IMR-90 (cell line): ENCODE results near the gene KAT6B. TPM values are rescaled to one million over a fixed set of nuclear protein-coding genes. Genes with fewer than 3 reads are reported as not detected.
A peak's percentile ranks its signal among the peaks of the same experiment; 100 is the strongest.
"Not testable (repeated sequence)": the region's sequence is repeated elsewhere in the genome, so short reads cannot be mapped to it uniquely, and the experiment has no call there.

Experiments
- ATAC-seq: fragments of 200-7000 bp; cut with Tn5 transposase; 2 replicates; pipeline ENCODE4 v1.9.1; 2020; ENCODE audit warnings: low read depth, mild to moderate bottlenecking, moderate library complexity
- BruUV-seq: library from RNA; stranded (reverse); fragments of 400-500 nt; replicated peaks from 2 replicates; lab custom pipeline; 2021; lab: Mats Ljungman, UMichigan
- CTCF ChIA-PET: fragments of 300-600 bp; formaldehyde crosslinking; extraction: SDS; loops from one replicate; lab custom pipeline; 2021; ENCODE audit warnings: antibody characterized with exemption; lab: Yijun Ruan, JAX
- POLR2A ChIA-PET: fragments of 300-600 bp; sonication (Branson Sonifier 250); formaldehyde crosslinking; loops from one replicate; lab custom pipeline; 2022; ENCODE audit warnings: antibody characterized with exemption; ENCODE audit not compliant: unreplicated experiment; lab: Charles Lee
- DNase-seq: peaks from one replicate; pipeline ENCODE4 v3.0.0; 2013
- H2AFZ ChIP-seq: replicated peaks from 2 replicates; pipeline ENCODE3; 2013; ENCODE audit warnings: low read length, mild to moderate bottlenecking; ENCODE audit not compliant: poor library complexity
- H2AK5ac ChIP-seq: 2 replicates; pipeline ENCODE4 v1.6.1; 2013; ENCODE audit warnings: low read depth, low read length, inconsistent platforms
- H2AK9ac ChIP-seq: replicated peaks from 2 replicates; pipeline ENCODE3; 2013; ENCODE audit warnings: mild to moderate bottlenecking, low read depth, low read length, moderate library complexity; ENCODE audit not compliant: poor library complexity
- H2BK120ac ChIP-seq: 2 replicates; pipeline ENCODE4 v1.6.1; 2013; ENCODE audit warnings: low read depth, low read length, inconsistent platforms
- H2BK15ac ChIP-seq: 3 replicates; pipeline ENCODE4 v1.6.1; 2013; ENCODE audit warnings: low read depth, low read length, inconsistent platforms
- H2BK20ac ChIP-seq: 2 replicates; pipeline ENCODE4 v1.6.1; 2013; ENCODE audit warnings: low read depth, mild to moderate bottlenecking, inconsistent platforms, low read length, moderate library complexity
- H2BK5ac ChIP-seq: 2 replicates; pipeline ENCODE4 v1.6.1; 2013; ENCODE audit warnings: mild to moderate bottlenecking, low read depth, low read length, inconsistent platforms; ENCODE audit not compliant: poor library complexity, severe bottlenecking
- H3K14ac ChIP-seq: replicated peaks from 2 replicates; pipeline ENCODE4 v1.6.1; 2013; ENCODE audit warnings: low read depth, low read length, inconsistent platforms
- H3K18ac ChIP-seq: 2 replicates; pipeline ENCODE4 v1.6.1; 2013; ENCODE audit warnings: low read depth, low read length, control low read depth
- H3K23ac ChIP-seq: 2 replicates; pipeline ENCODE4 v1.6.1; 2013; ENCODE audit warnings: low read depth, low read length, inconsistent platforms
- H3K27ac ChIP-seq: 2 replicates; pipeline ENCODE4 v1.5.1; 2013; ENCODE audit warnings: mild to moderate bottlenecking, control low read depth, low read length; ENCODE audit not compliant: insufficient read depth
- H3K27me3 ChIP-seq: 2 replicates; pipeline ENCODE4 v1.6.1; 2013; ENCODE audit warnings: low read length; ENCODE audit not compliant: control insufficient read depth, insufficient read depth
- H3K36me3 ChIP-seq: 2 replicates; pipeline ENCODE4 v1.6.1; 2013; ENCODE audit warnings: low read length, mixed read lengths; ENCODE audit not compliant: control insufficient read depth, insufficient read depth
- H3K4ac ChIP-seq: 2 replicates; pipeline ENCODE4 v1.6.1; 2013; ENCODE audit warnings: low read depth, low read length, inconsistent platforms
- H3K4me1 ChIP-seq: 2 replicates; pipeline ENCODE4 v1.6.1; 2013; ENCODE audit warnings: low read length, mixed read lengths; ENCODE audit not compliant: control insufficient read depth, insufficient read depth
- H3K4me2 ChIP-seq: 2 replicates; pipeline ENCODE4 v1.6.1; 2013; ENCODE audit warnings: low read depth, mild to moderate bottlenecking, control low read depth, low read length, moderate library complexity
- H3K4me3 ChIP-seq: 2 replicates; pipeline ENCODE4 v1.5.1; 2013; ENCODE audit warnings: low read depth, mild to moderate bottlenecking, control low read depth, low read length, moderate library complexity; ENCODE audit not compliant: insufficient read depth
- H3K56ac ChIP-seq: 2 replicates; pipeline ENCODE4 v1.6.1; 2013; ENCODE audit warnings: low read length, inconsistent platforms; ENCODE audit not compliant: insufficient read depth; ENCODE audit errors: extremely low read depth
- H3K79me1 ChIP-seq, 2 experiments: 2 replicates each; pipeline ENCODE4 v1.6.1; 2013; ENCODE audit warnings: low read length in 2 of 2, inconsistent platforms in 1 of 2, low read depth in 1 of 2
- H3K9ac ChIP-seq: 2 replicates; pipeline ENCODE4 v1.6.1; 2013; ENCODE audit warnings: low read depth, low read length, control low read depth
- H3K9me1 ChIP-seq: 2 replicates; pipeline ENCODE4 v1.6.1; 2013; ENCODE audit warnings: low read length, inconsistent platforms; ENCODE audit not compliant: insufficient read depth
- H3K9me3 ChIP-seq: 2 replicates; pipeline ENCODE4 v1.6.1; 2013; ENCODE audit warnings: low read length; ENCODE audit not compliant: control insufficient read depth, insufficient read depth
- H4K20me1 ChIP-seq: 2 replicates; pipeline ENCODE4 v1.6.1; 2013; ENCODE audit warnings: low read length, inconsistent platforms; ENCODE audit not compliant: insufficient read depth
- H4K5ac ChIP-seq: 2 replicates; pipeline ENCODE4 v1.6.1; 2013; ENCODE audit warnings: mild to moderate bottlenecking, low read depth, low read length, control low read depth
- H4K8ac ChIP-seq, 2 experiments: 2 replicates each; pipeline ENCODE4 v1.6.1; 2013; ENCODE audit warnings: low read depth in 2 of 2, low read length in 2 of 2, control low read depth in 1 of 2, inconsistent platforms in 1 of 2
- H4K91ac ChIP-seq: 2 replicates; pipeline ENCODE4 v1.6.1; 2013; ENCODE audit warnings: low read depth, low read length, inconsistent platforms; ENCODE audit not compliant: insufficient read depth
- WGBS, 2 experiments: methylation state at CpG; one replicate each; pipeline versions ENCODE4 v1.1.5 to v1.1.7; 2013; ENCODE audit warnings: missing lambda C conversion rate in 2 of 2; ENCODE audit not compliant: insufficient read length in 1 of 2; ENCODE audit errors: extremely low coverage in 2 of 2; 5-methylcytosine and 5-hydroxymethylcytosine counted together
- dilution Hi-C: fragments of 300-500 bp; cut with HindIII; formaldehyde crosslinking; loops from one replicate; pipeline ENCODE4 v1.14.3; 2018; ENCODE audit warnings: low sequenced_read_pairs; ENCODE audit not compliant: unreplicated experiment
- in situ Hi-C: fragments of 300-500 bp; cut with MboI; formaldehyde crosslinking; loops from 3 replicates; pipeline ENCODE4 v1.14.3; 2019; ENCODE audit warnings: low sequenced_read_pairs, inconsistent platforms, mixed read lengths
- intact Hi-C: fragments of 100-400 bp; cut with micrococcal nuclease; formaldehyde crosslinking; loops from 2 replicates; pipeline ENCODE4 v1.10.0; 2022
- polyA plus RNA-seq, 3 experiments: library from polyadenylated mRNA; depleted of rRNA; stranded (reverse); fragments of >200 nt; gene quantifications; 2 replicates each; pipeline ENCODE4 v1.2.3, GENCODE V29; 2012; ENCODE audit warnings: low replicate concordance in 1 of 3
- total RNA-seq: library from RNA; depleted of rRNA; stranded (reverse); fragments of >200 nt; gene quantifications from 2 replicates; pipeline ENCODE4 v1.2.3, GENCODE V29; 2012

The KAT6B gene
- total and polyA plus RNA-seq, 2 of the 4 experiments (the other 2 are of a cell fraction) = 8.8 to 28.1 TPM

DNA sequence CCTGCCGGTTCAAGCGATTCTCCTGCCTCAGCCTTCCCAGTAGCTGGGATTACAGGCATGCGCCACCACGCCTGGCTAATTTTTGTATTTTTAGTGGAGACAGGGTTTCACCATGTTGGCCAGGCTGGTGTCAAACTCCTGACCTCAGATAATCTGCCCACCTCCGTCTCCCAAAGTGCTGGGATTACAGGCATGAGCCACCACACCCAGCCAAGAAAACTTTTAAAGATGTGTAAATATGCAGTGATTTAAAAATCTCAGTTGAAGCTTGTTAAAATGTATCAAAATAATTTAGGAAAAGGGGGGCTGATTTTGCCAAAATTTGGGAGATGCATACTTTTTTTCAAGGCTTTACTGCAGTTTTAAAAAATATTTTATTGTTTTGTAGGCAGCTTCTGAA, 50.7 kb downstream of the KAT6B start:
- H3K27me3 ChIP-seq, ATAC-seq, H2AK9ac ChIP-seq, H3K36me3 ChIP-seq, H3K9me3 ChIP-seq, H2BK20ac ChIP-seq, DNase-seq, dilution Hi-C loops, H3K14ac ChIP-seq, CTCF ChIA-PET, H3K56ac ChIP-seq, H4K20me1 ChIP-seq, in situ Hi-C loops, H2AFZ ChIP-seq, H3K9ac ChIP-seq, BruUV-seq, H3K4me2 ChIP-seq, intact Hi-C loops, H3K23ac ChIP-seq, H3K4me3 ChIP-seq, H2BK15ac ChIP-seq, POLR2A ChIA-PET: not testable (repeated sequence)
- peak overlapping the region; percentile 75 for H2BK120ac ChIP-seq
- H3K4me1 ChIP-seq = peaks cover 43% of the 10 kb centered on the region
- H3K4ac ChIP-seq = peak overlapping the region; percentile 66
- peaks cover 39 to 80% of the 10 kb centered on the region in 2 experiments for H3K79me1 ChIP-seq
- peak overlapping the region in 1 of 2 experiments; percentile 40; a peak in 1 of 4 replicates for H4K8ac ChIP-seq
- no CpG with 5 or more reads among the region's 5 CpGs for WGBS, 2 experiments
- 0 out of 2 replicates have a peak overlapping the region, but pooled peaks have one; percentile 7 for H4K91ac ChIP-seq
- peaks cover 22% of the 10 kb centered on the region for H3K9me1 ChIP-seq
- H3K27ac ChIP-seq = peak overlapping the region; percentile 70
- H2BK5ac ChIP-seq = peak overlapping the region; percentile 83
- peak overlapping the region; percentile 49 for H4K5ac ChIP-seq
- H2AK5ac ChIP-seq = peak overlapping the region; percentile 76; the same call in 1 of the 2 replicates
- peak overlapping the region; percentile 63 for H3K18ac ChIP-seq
